ENCODE results near the gene PRAMEF12. TPM values are rescaled to one million over a fixed set of nuclear protein-coding genes. Genes with fewer than 3 reads are reported as not detected.
"Not testable (repeated sequence)": the region's sequence is repeated elsewhere in the genome, so short reads cannot be mapped to it uniquely, and the experiment has no call there.

PRAMEF12 gene
- total RNA-seq, 1 experiment from 2014 or later = not detected

- DNase-seq (ENCODE audit: low read depth in 1 of 2, low spot score in 2 of 2) = no peak
- Histone ChIP-seq H3K4me3 (no peak overlapping the region), H3K36me3 (no peaks in the 10 kb centered on the region), H3K27ac (no peak overlapping the region), H3K27me3 (replicated peaks) (no peaks in the 10 kb centered on the region), H3K4me1 (replicated peaks) (no peaks in the 10 kb centered on the region), H3K9me3 (replicated peaks) (no peaks in the 10 kb centered on the region)
Measured at GRCh38 chr1:12778061-12778460, 4.5 kb downstream of the PRAMEF12 start.

- Histone ChIP-seq H3K4me3 (no peak overlapping the region), H3K9me3 (replicated peaks) (no peaks in the 10 kb centered on the region), H3K36me3 (no peaks in the 10 kb centered on the region), H3K4me1 (replicated peaks) (no peaks in the 10 kb centered on the region), H3K27ac (no peak overlapping the region), H3K27me3 (replicated peaks) (no peaks in the 10 kb centered on the region)
- DNase-seq (ENCODE audit: low read depth in 1 of 2, low spot score in 2 of 2) = no peak
Measured at GRCh38 chr1:12778907-12779306, 5.4 kb downstream of the PRAMEF12 start.

DNA sequence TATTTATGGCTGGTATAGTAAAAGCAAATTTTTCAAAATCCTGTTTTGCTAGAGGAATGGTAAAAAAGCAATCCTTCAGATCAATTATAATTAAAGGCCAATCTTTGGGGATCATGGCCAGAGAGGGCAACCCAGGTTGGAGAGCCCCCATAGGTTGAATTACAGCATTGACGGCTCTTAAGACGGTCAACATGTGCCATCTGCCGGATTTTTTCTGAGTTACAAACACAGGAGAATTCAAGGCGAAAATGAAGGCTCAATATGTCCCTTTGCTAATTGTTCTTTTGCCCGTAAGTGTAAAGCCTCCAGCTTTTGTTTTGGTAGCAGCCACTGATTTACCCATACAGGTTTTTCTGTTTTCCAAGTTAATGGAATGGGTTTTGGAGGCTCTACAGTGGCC, 8.0 kb downstream of the PRAMEF12 start:
- not testable (repeated sequence) for H3K27ac ChIP-seq; H3K4me3 ChIP-seq; H3K4me1 ChIP-seq (replicated peaks); H3K9me3 ChIP-seq (replicated peaks); H3K27me3 ChIP-seq (replicated peaks); DNase-seq (ENCODE audit: low read depth in 1 of 2, low spot score in 2 of 2); H3K36me3 ChIP-seq

GRCh38 chr1:12783783-12784182, 10.2 kb downstream of the PRAMEF12 start:
- H3K4me1 ChIP-seq (replicated peaks); H3K36me3 ChIP-seq; H3K9me3 ChIP-seq (replicated peaks); H3K27ac ChIP-seq; DNase-seq (ENCODE audit: low read depth in 1 of 2, low spot score in 2 of 2); H3K4me3 ChIP-seq; H3K27me3 ChIP-seq (replicated peaks): not testable (repeated sequence)

DNA sequence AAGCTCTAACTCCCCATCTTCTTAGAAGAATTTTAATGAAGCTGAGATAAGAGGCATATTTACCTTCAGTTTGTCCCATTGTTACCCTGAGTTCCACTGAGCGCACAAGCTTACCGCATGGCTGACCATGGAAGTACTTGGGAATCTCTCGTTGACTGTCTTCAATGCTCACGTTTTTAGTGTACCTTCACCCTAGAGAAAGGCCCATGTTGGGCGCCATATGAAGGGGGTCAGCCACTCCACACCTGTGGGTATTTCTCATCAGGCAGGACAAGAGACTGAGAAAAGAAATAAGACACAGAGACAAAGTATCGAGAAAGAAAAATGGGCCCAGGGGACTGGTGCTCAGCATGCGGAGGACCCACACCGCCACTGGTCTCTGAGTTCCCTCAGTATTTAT, 11.2 kb downstream of the PRAMEF12 start:
- not testable (repeated sequence) for H3K4me3 ChIP-seq; H3K27ac ChIP-seq; H3K9me3 ChIP-seq (replicated peaks); H3K4me1 ChIP-seq (replicated peaks); DNase-seq (ENCODE audit: low read depth in 1 of 2, low spot score in 2 of 2); H3K27me3 ChIP-seq (replicated peaks); H3K36me3 ChIP-seq

DNA sequence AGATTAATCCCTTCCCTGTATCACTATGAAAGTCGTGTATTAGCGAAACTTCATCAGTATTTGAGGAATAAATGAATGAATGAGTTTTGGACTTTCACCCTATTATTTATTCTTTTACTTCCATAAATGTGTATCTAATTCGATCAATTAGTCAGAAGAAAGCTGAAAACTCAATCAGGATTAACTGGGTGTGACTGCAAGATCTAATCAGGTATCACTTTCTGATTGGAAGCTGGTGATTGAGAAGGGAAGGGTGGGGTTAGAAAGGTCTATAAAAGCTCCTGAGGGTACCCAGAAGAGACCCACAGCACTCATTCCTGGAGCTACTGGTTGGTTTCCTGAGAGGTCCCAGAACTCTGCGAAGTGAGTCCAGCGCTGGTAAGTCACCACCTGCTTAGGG, 17.6 kb downstream of the PRAMEF12 start, which contains the start of gene PRAMEF1:
TSS of gene PRAMEF1 (plus strand) at position 301 of the 400 bp plus-strand sequence. CDS start 1,831 bp downstream, outside the sequence.
- not testable (repeated sequence) for H3K4me3 ChIP-seq; H3K9me3 ChIP-seq (replicated peaks); H3K27ac ChIP-seq; H3K4me1 ChIP-seq (replicated peaks); H3K27me3 ChIP-seq (replicated peaks); DNase-seq (ENCODE audit: low read depth in 1 of 2, low spot score in 2 of 2); H3K36me3 ChIP-seq

DNA sequence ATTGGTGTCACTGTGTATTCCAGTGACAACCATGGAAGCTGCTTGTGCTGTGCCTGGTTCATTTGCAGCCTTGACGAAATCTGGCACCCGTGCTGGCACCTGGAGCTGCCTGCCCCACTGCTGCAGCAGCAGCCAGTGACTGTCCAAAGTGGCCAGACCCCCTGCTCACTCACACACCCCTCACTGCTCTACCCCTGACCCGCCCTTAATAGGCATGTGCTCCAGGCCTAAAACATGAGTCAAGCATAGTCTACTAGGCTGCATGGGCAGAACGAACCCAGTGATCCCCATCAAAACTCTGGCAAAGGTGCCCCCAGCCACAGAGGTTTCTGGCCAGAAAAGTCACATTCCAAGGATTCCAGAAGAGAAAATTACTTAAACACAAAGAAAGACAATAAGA, 25.4 kb downstream of the PRAMEF12 start:
- no peak overlapping the region for H3K4me3 ChIP-seq
- no peak for DNase-seq (ENCODE audit: low read depth in 1 of 2, low spot score in 2 of 2)
- no peaks in the 10 kb centered on the region for H3K27me3 ChIP-seq (replicated peaks)
- no peak overlapping the region for H3K27ac ChIP-seq
- no peaks in the 10 kb centered on the region for H3K9me3 ChIP-seq (replicated peaks)
- no peaks in the 10 kb centered on the region for H3K4me1 ChIP-seq (replicated peaks)
- no peaks in the 10 kb centered on the region for H3K36me3 ChIP-seq

DNA sequence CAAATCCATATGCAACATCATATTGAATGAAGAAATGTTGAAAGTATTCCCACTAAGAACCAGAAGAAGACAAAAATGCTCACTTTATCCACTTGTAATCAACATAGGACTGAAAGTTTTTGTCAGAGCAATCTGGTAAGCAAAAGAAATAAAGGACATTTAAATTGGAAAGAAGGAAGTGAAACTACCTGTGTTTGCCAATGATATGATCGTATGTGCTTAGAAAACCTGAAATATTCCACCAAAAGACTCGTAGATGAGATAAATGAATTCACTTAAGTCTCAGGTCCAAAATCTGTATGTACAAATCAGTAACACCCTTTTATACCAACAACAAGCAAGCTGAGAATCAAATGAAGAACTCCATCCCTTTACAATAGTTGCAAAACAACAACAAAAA, 26.2 kb downstream of the PRAMEF12 start:
- Histone ChIP-seq H3K9me3 (replicated peaks) (no peaks in the 10 kb centered on the region), H3K4me1 (replicated peaks) (no peaks in the 10 kb centered on the region), H3K4me3 (no peak overlapping the region), H3K27ac (no peak overlapping the region), H3K27me3 (replicated peaks) (no peaks in the 10 kb centered on the region), H3K36me3 (no peaks in the 10 kb centered on the region)
- no peak for DNase-seq (ENCODE audit: low read depth in 1 of 2, low spot score in 2 of 2)

DNA sequence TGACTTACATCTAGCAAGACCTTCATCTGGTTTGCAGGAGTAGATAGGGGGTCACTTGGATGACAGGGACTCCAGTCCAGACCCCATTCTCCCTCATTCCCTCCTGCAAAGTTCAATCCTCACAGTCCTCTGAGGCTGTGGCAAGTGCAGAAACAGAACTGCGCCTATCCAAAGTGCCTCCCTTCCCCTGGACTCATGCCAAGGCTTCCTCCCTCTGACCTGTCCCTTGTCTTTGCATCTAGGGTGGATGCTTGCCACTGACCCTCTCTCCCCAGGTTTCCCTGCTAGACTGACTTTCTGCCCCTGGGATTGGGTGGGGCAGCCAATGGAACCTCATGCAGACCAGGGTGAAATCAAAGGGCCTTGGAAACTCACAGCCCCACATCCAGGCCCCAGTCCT, 36.4 kb downstream of the PRAMEF12 start:
- Histone ChIP-seq H3K27ac (no peak overlapping the region), H3K9me3 (replicated peaks) (no peaks in the 10 kb centered on the region), H3K4me3 (no peak overlapping the region), H3K27me3 (replicated peaks) (no peaks in the 10 kb centered on the region), H3K36me3 (no peaks in the 10 kb centered on the region), H3K4me1 (replicated peaks) (no peaks in the 10 kb centered on the region)
- DNase-seq (ENCODE audit: low read depth in 1 of 2, low spot score in 2 of 2) = no peak

DNA sequence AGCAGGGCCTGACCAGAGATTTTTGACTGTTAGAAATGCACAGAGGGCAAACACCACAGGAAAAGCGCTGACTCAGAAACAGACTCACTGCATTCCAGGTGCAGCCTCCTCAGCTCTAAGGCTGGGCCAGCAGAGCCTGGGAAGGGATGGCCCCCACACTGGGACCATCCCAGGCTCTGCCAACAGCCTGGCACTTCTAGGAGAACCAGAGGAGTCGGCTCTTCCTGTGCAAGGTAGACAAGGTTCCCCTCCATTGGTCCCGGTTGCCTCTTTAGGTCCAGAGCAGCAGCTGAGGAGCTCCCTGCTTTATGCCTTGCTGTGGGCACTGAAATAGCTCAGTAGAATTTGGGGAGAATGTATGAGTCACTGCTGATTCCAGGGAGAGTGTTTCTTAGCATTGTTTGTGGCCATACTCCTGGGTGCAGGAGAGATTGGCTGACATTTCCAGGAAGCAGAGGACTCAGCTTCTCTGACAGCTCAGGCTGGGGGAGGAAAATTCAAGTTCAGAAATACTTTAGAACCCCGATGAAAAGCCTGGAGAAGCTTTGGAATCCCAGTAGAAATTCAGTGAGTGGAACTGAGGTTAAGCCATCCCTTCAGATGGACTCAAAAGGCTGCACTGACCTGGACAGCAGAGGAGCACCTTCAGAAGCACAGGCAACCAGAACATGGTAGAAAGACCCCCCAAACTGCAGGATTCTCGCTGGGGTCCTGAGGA, 37.3 kb downstream of the PRAMEF12 start:
- Histone ChIP-seq H3K27me3 (replicated peaks) (no peaks in the 10 kb centered on the region), H3K4me3 (no peak overlapping the region), H3K27ac (no peak overlapping the region), H3K36me3 (no peaks in the 10 kb centered on the region), H3K4me1 (replicated peaks) (no peaks in the 10 kb centered on the region), H3K9me3 (replicated peaks) (no peaks in the 10 kb centered on the region)
- no peak for DNase-seq (ENCODE audit: low read depth in 1 of 2, low spot score in 2 of 2)

DNA sequence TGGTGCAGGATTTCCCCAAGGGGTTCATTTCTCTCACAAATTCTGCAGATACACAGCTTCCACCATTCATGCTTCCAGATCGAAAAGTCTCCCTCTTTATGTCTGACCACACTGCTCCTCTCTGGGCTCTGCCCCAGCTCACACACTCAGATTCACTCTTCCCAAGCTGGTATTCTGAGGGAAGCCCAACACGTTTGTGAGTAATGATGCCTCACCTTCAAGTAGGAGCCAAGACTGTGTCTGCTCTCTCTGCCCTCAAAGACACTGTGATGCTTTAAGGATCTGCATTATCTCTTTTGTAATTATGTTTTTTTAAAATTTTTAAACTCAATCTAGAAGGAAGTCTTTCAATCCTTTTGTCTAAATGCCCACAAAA, 37.9 kb downstream of the PRAMEF12 start:
- Histone ChIP-seq H3K36me3 (no peaks in the 10 kb centered on the region), H3K4me1 (replicated peaks) (no peaks in the 10 kb centered on the region), H3K4me3 (no peak overlapping the region), H3K27ac (no peak overlapping the region), H3K9me3 (replicated peaks) (no peaks in the 10 kb centered on the region), H3K27me3 (replicated peaks) (no peaks in the 10 kb centered on the region)
- no peak for DNase-seq (ENCODE audit: low read depth in 1 of 2, low spot score in 2 of 2)

DNA sequence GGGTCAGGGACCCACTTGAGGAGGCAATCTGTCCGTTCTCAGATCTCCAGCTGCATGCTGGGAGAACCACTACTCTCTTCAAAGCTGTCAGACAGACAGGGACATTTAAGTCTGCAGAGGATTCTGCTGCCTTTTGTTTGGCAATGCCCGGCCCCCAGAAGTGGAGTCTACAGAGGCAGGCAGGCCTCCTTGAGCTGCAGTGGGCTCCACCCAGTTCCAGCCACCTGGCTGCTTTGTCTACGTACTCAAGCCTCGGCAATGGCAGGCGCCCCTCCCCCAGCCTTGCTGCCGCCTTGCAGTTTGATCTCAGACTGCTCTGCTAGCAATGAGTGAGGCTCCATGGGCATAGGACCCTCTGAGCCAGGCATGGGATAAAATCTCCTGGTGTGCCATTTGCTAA, 45.5 kb downstream of the PRAMEF12 start:
- H3K4me3 ChIP-seq; H3K36me3 ChIP-seq; H3K4me1 ChIP-seq (replicated peaks); H3K9me3 ChIP-seq (replicated peaks); H3K27me3 ChIP-seq (replicated peaks); H3K27ac ChIP-seq; DNase-seq (ENCODE audit: low read depth in 1 of 2, low spot score in 2 of 2): not testable (repeated sequence)
